ENCODE data around the gene DCBLD2.

DNA sequence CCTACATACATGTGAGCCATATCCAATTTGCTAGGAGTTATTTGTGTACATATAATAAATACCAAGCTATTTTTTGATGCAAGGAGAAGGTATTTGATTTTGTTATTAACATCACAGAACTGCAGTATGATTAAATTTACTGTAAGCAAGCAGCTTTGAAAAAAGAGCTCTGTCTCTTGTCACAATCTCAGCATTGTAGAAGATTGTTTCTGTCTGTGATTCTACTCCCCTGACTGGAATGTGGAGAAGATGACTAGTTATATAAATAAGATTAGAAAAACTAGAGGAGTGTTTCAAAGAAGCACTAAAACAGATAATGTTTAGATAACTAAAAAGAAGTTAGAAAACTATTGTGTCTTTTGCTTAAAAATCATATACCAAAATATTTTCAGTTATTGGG, 17.1 kb upstream of the DCBLD2 start:
- TF ChIP-seq POLR2A (IDR thresholded peaks at IDR 0.05; ENCODE audit: low read length) (no peak), GATA1 (IDR thresholded peaks at IDR 0.05; ENCODE audit: low read depth, low read length) (no peak)

Data from erythroblast (primary cell).